Activated CD8-positive, alpha-beta T cell treated with anti-CD3 and anti-CD28 coated beads for 36 hours (primary cell): ENCODE results near the gene KLHL22. TPM values are rescaled to one million over a fixed set of nuclear protein-coding genes. Genes with fewer than 3 reads are reported as not detected.
A peak's percentile ranks its signal among the peaks of the same experiment; 100 is the strongest.

Source experiments
- ATAC-seq: fragments of 200-7000 bp; cut with Tn5 transposase; one replicate; pipeline ENCODE4 v1.10.0; 2021; ENCODE audit warnings: mild to moderate bottlenecking, moderate library complexity
- CTCF ChIA-PET: fragments of 350-600 bp; sonication (Branson Sonifier 250); formaldehyde crosslinking; loops from one replicate; lab custom pipeline; 2021; ENCODE audit warnings: antibody characterized with exemption; lab: Charles Lee
- POLR2A ChIA-PET: fragments of 350-600 bp; sonication (Branson Sonifier 250); formaldehyde crosslinking; loops from one replicate; lab custom pipeline; 2021; ENCODE audit warnings: antibody characterized with exemption; lab: Charles Lee
- DNase-seq: peaks from one replicate; pipeline ENCODE4 v3.0.0-alpha.2; 2020
- H3K27ac Mint-ChIP-seq: one replicate; pipeline ENCODE4 v1.8.0; 2021; ENCODE audit warnings: mild to moderate bottlenecking, mixed read lengths
- H3K27me3 Mint-ChIP-seq: one replicate; pipeline ENCODE4 v1.8.0; 2021; ENCODE audit warnings: mixed read lengths
- H3K36me3 Mint-ChIP-seq: one replicate; pipeline ENCODE4 v1.8.0; 2021; ENCODE audit warnings: low read depth, mixed read lengths
- H3K4me1 Mint-ChIP-seq: one replicate; pipeline ENCODE4 v1.8.0; 2021; ENCODE audit warnings: low read depth, mixed read lengths
- H3K4me3 Mint-ChIP-seq: one replicate; pipeline ENCODE4 v1.8.0; 2021; ENCODE audit warnings: mild to moderate bottlenecking, moderate library complexity, mixed read lengths
- H3K9me3 Mint-ChIP-seq: one replicate; pipeline ENCODE4 v1.8.0; 2021; ENCODE audit warnings: mixed read lengths
- intact Hi-C: fragments of 100-400 bp; cut with micrococcal nuclease; formaldehyde crosslinking; loops from one replicate; pipeline ENCODE4 v1.10.0; 2022
- total RNA-seq, 2 experiments: library from RNA; stranded (reverse); gene quantifications; one replicate each; pipeline ENCODE4 v1.2.3, GENCODE V29; 2021
- TF ChIP-seq, protein P1 (sequence below): fragments of 200-600 bp; IDR thresholded peaks from one replicate; pipeline ENCODE4 v1.8.0; 2022; ENCODE audit warnings: antibody characterized with exemption, mild to moderate bottlenecking

Gene KLHL22
- total RNA-seq, 2 experiments from 2014 or later, result 16.3 to 17.9 TPM

DNA sequence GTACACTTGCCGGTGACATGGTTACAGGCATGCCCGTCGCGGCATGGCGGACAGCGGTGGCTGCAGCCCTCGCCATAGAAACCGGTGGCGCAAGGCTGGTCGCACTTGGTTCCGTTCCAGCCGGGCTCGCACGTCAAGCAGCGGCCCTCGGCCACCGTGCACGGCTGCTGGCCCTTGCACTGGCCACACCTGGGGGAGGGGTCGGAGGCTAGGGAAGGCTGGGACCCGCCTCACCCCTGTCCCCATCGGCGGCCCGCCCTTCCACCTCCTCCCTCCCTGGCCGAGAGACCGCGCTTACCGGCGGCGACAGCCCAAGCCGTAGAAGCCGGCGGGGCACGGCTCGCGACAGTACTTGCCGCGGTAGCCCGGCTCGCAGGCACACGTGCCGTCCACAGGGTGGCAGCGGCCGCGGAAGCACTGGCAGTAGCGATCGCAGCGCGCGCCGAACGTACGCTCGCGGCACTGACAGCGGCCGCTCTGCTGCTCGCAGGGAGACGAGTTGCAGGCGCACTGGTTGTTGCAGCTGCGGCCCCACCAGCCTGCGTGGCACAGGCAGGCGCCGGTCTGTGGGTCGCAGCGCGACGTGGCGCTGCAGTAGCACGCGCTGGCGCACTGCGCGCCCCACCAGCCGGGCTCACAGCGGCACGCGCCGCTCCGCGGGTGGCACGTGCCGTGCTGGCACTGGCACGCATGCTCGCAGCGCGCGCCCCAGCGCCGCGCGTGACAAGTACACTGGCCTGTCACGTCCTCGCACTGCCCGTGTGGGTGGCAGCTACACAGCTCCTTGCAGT, 64.7 kb downstream of the KLHL22 start:
- H3K27ac Mint-ChIP-seq, result no peak overlapping the region
- H3K36me3 Mint-ChIP-seq, result no peaks in the 10 kb centered on the region
- peak; percentile 47 for ATAC-seq
- TF ChIP-seq, protein P1, sequence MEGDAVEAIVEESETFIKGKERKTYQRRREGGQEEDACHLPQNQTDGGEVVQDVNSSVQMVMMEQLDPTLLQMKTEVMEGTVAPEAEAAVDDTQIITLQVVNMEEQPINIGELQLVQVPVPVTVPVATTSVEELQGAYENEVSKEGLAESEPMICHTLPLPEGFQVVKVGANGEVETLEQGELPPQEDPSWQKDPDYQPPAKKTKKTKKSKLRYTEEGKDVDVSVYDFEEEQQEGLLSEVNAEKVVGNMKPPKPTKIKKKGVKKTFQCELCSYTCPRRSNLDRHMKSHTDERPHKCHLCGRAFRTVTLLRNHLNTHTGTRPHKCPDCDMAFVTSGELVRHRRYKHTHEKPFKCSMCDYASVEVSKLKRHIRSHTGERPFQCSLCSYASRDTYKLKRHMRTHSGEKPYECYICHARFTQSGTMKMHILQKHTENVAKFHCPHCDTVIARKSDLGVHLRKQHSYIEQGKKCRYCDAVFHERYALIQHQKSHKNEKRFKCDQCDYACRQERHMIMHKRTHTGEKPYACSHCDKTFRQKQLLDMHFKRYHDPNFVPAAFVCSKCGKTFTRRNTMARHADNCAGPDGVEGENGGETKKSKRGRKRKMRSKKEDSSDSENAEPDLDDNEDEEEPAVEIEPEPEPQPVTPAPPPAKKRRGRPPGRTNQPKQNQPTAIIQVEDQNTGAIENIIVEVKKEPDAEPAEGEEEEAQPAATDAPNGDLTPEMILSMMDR, result no peak
- peak overlapping the region; percentile 49 for H3K4me3 Mint-ChIP-seq
- peaks cover 65% of the 10 kb centered on the region for H3K27me3 Mint-ChIP-seq
- CTCF ChIA-PET, result interaction anchor here (1.0 to 1.7 kb wide), 4 partner anchors 13 to 112 kb away, joined by 3 to 6 read pairs (median 4); partner anchors contain the start of gene DGCR6L
- peak; percentile 65 for DNase-seq
- H3K4me1 Mint-ChIP-seq, result peaks cover 15% of the 10 kb centered on the region
- no peaks in the 10 kb centered on the region for H3K9me3 Mint-ChIP-seq
- intact Hi-C loops, result loop anchor here (10.0 kb wide), 1 partner anchor 64 kb away; the partner anchor contains the start of gene KLHL22
- POLR2A ChIA-PET, result no interaction called here

DNA sequence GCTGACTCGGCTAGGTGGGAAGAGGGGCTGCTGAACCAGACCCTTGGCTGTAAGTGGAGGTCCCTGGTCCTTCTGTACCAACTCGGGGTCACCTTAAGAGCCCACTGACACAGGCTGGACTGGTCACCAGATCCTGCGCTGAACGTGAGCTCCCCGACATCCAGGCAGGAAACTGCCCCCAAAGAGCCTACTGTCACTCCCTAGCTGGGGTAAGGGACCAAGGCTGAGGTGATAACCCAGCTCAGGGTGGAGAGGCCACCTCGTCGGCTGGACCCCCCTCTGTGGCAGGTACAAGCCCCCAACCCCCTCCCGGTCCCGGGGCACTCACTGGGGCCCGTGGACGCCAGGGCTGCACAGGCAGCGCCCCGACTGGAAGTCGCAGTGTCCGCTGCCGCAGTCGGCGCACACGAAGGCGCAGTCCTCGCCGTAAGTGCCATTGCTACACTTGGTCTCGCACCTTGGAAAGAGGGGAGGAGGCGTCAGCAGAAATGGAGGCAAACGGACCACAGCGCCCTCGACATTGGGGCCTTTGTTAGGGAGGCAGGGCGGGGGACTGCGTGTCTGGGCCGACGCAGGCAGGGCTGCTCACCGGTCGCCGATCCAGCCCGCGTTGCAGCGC, 65.4 kb downstream of the KLHL22 start:
- peaks cover 12% of the 10 kb centered on the region for H3K4me1 Mint-ChIP-seq
- H3K27ac Mint-ChIP-seq, result no peak overlapping the region
- ATAC-seq (peak; percentile 17), DNase-seq (peak; percentile 30)
- CTCF ChIA-PET, result interaction anchor here (1.0 to 3.8 kb wide), 3 partner anchors 12 to 111 kb away, joined by 4 to 25 read pairs (median 6); partner anchors contain the start of gene DGCR6L
- POLR2A ChIA-PET, result no interaction called here
- no peaks in the 10 kb centered on the region for H3K9me3 Mint-ChIP-seq
- no peaks in the 10 kb centered on the region for H3K36me3 Mint-ChIP-seq
- TF ChIP-seq, protein P1, result no peak
- H3K27me3 Mint-ChIP-seq, result peaks cover 58% of the 10 kb centered on the region
- intact Hi-C loops, result loop anchor here (10.0 kb wide), 1 partner anchor 65 kb away; the partner anchor contains the start of gene KLHL22
- peak overlapping the region; percentile 67 for H3K4me3 Mint-ChIP-seq

DNA sequence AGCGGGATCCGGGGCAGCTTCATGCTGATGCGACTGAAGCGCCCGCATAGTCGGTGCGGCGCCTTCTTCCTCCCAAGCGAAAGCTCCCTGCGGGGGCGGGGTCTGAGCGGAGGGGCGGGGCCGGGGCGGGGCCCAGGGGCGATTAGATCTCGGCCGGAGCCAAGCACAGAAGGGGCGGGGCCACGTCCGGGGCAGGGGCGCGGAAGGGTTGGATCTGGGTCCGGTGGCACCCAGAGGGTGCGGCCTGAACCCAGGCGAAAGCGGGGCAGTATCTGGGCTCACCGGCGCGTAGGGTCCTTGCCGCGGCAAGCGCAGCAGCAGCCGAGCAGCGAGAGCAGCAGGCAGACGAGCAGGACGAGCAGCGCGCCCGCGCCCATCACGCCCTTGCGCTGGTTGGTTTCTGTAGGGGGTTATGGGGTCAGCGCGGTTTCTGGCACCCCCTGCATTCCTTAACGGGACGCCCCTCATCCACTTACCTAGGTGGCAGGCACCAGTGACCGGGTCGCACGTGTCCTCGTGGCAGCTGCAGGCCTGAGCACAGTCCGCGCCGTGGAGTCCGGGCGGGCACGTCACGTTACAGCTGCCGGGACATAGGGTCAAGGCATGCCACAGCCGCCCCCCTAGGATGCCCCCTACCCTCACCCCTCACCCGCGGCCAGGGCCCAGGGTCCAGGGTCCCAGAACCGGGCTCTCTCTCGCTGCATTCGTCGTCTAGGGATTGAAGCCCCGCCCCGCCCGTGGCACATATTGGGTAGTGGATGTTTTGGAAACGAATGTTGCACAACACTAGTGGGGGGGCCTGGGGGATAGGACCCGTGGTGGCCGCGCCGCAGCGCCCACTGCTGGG, 66.1 kb downstream of the KLHL22 start:
- H3K9me3 Mint-ChIP-seq, result no peaks in the 10 kb centered on the region
- CTCF ChIA-PET, result interaction anchor here (1.0 to 3.8 kb wide), 4 partner anchors 11 to 110 kb away, joined by 4 to 25 read pairs (median 8); partner anchors contain the start of gene DGCR6L
- H3K4me1 Mint-ChIP-seq, result peaks cover 12% of the 10 kb centered on the region
- ATAC-seq, result peak; percentile 80
- DNase-seq, result peak; percentile 82
- H3K4me3 Mint-ChIP-seq, result peak overlapping the region; percentile 67
- no peak overlapping the region for H3K27ac Mint-ChIP-seq
- no peaks in the 10 kb centered on the region for H3K36me3 Mint-ChIP-seq
- TF ChIP-seq, protein P1, result no peak
- POLR2A ChIA-PET, result interaction anchor here (0.8 kb wide), 1 partner anchor 36 kb away, joined by 4 read pairs; no protein-coding TSS in a partner anchor
- H3K27me3 Mint-ChIP-seq, result peaks cover 53% of the 10 kb centered on the region
- intact Hi-C loops, result loop anchor here (10.0 kb wide), 1 partner anchor 65 kb away; the partner anchor contains the start of gene KLHL22

DNA sequence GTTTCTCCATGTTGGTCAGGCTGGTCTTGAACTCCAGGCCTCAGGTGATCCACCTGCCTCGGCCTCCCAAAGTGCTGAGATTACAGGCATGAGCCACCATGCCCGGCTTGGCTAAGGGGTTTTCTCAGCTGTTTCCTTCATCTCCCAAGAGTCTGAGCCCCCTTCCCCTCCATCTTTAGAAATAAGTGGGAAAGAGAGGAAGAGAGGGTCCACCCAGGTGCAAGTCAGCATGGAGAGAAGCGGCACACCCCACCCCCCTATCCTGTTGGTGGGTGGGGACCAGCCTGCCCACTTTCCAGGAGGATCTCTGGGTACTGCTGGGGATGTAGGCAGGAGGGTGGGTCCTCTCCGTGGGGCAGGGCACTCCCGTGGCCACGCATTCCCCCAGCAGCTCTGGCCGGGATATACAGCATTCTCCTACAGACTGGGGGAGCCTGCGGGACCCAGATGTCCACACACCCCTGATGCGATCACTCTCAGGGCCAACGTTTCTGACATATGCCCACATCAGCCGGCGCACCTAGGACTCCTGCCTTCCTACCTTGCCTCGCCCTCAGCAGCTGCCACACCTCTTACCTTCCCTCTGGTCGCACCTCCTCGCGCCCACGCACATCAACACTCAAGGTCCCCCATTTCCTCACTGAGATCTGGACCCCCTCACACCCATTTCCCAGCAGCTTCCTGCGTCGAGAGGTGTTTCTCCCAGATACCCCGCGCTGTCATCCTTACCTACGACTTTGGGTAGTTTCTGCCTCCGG, 66.9 kb downstream of the KLHL22 start:
- intact Hi-C loops, result no loop called here
- CTCF ChIA-PET, result interaction anchor here (0.6 to 3.8 kb wide), 4 partner anchors 10 to 34 kb away, joined by 3 to 25 read pairs (median 8); no protein-coding TSS in a partner anchor
- Mint-ChIP-seq H3K9me3 (no peaks in the 10 kb centered on the region), H3K4me1 (peaks cover 12% of the 10 kb centered on the region), H3K4me3 (peak overlapping the region; percentile 67), H3K27me3 (peaks cover 47% of the 10 kb centered on the region), H3K36me3 (no peaks in the 10 kb centered on the region), H3K27ac (no peak overlapping the region)
- POLR2A ChIA-PET, result interaction anchor here (0.8 to 1.0 kb wide), 2 partner anchors 28 to 35 kb away, joined by 3 to 4 read pairs; no protein-coding TSS in a partner anchor
- ATAC-seq (peak; percentile 18), DNase-seq (peak; percentile 37)
- TF ChIP-seq, protein P1, result no peak
